H1 (cell line): ENCODE data around the gene ZNF320.

ENCODE experiments used
- ASH2L ChIP-seq: fragments of 200-600, 300-600 bp; sonication (generic); IDR thresholded peaks from one replicate; pipeline ENCODE4 v1.7.1; 2017; ENCODE audit warnings: low read length
- POLR2AphosphoS5 ChIP-seq: IDR thresholded peaks from 2 replicates; pipeline ENCODE4 v1.6.1; 2011; ENCODE audit warnings: low read depth, low read length
- TF ChIP-seq, protein P1 (sequence below): IDR thresholded peaks from 2 replicates; pipeline ENCODE4 v1.6.1; 2011; ENCODE audit warnings: low read depth, mild to moderate bottlenecking, low read length; ENCODE audit not compliant: insufficient read depth

DNA sequence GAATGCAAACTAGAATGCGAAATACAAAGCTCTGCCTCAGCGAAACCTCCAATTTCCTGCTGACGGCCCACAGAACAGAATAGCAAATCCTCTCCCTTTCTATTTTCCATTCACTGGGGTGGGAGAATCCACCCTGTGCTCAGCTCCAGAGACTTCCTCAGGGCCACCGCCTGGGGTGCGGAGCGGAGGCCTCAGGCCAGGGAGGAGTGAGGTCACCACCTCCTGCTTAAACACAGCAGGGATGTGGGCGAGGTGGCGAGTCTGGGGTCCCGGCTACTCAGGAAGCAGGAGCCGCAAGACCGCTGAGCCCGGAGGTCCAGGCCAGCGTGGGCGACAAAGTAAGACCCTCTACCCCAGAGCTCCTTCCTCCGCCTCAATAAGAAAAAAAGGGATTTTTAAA is 666 bp upstream of the ZNF320 start:
- TF ChIP-seq ASH2L: no peak
- no peak for TF ChIP-seq POLR2AphosphoS5
- TF ChIP-seq, protein P1, sequence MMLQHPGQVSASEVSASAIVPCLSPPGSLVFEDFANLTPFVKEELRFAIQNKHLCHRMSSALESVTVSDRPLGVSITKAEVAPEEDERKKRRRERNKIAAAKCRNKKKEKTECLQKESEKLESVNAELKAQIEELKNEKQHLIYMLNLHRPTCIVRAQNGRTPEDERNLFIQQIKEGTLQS: no peak
